RWPE1 (cell line): ENCODE results near the gene COL27A1.

Experiments
- CTCF ChIA-PET: fragments of 350-600 bp; sonication (Branson Sonifier 250); formaldehyde crosslinking; extraction: SDS; loops from one replicate; lab custom pipeline; 2021; lab: Yijun Ruan, JAX
- POLR2A ChIA-PET: fragments of 400-600 bp; formaldehyde crosslinking; extraction: SDS; loops from one replicate; lab custom pipeline; 2020; ENCODE audit warnings: antibody characterized with exemption; ENCODE audit not compliant: low non-redundant PET; lab: Yijun Ruan, JAX
- DNase-seq: peaks from one replicate; pipeline ENCODE4 v3.0.0; 2012; ENCODE audit warnings: low spot score
- H3K27ac ChIP-seq: fragments of 450-650 bp; 2 replicates; pipeline ENCODE4 v1.5.1; 2017
- TF ChIP-seq, protein P1 (sequence below): fragments of 450-650 bp; conservative IDR thresholded peaks from 2 replicates; pipeline ENCODE4 v1.5.1; 2017; ENCODE audit warnings: low read depth, mild to moderate bottlenecking

Gene COL27A1

DNA sequence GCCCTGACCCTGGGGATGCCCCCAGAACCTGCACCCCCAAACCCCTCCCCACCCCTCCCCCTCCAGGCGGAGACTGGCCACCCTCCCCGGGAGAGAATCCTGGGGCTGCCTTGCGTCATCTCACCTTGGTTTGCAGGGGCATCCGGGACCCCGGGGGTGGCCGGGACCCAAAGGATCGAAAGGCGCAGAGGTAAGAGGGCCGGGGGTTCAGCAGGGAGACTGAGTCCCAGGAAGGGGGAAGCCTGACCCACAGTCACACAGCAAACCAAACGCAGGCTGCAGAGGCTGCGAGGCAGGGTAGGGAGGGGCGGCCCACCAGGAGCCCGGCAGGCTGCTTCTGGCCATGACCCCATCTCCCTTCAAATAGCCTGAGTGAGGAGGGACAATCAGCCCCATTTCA is 133.8 kb downstream of the COL27A1 start:
- ChIA-PET CTCF (interaction anchor here (0.6 to 8.8 kb wide), 8 partner anchors 117 to 205 kb away, joined by 3 to 137 read pairs (median 4); partner anchors contain the start of gene COL27A1), POLR2A (no interaction called here)
- no peak for DNase-seq
- H3K27ac ChIP-seq = peak overlapping the region; percentile 85
- TF ChIP-seq, protein P1, sequence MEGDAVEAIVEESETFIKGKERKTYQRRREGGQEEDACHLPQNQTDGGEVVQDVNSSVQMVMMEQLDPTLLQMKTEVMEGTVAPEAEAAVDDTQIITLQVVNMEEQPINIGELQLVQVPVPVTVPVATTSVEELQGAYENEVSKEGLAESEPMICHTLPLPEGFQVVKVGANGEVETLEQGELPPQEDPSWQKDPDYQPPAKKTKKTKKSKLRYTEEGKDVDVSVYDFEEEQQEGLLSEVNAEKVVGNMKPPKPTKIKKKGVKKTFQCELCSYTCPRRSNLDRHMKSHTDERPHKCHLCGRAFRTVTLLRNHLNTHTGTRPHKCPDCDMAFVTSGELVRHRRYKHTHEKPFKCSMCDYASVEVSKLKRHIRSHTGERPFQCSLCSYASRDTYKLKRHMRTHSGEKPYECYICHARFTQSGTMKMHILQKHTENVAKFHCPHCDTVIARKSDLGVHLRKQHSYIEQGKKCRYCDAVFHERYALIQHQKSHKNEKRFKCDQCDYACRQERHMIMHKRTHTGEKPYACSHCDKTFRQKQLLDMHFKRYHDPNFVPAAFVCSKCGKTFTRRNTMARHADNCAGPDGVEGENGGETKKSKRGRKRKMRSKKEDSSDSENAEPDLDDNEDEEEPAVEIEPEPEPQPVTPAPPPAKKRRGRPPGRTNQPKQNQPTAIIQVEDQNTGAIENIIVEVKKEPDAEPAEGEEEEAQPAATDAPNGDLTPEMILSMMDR = no peak

DNA sequence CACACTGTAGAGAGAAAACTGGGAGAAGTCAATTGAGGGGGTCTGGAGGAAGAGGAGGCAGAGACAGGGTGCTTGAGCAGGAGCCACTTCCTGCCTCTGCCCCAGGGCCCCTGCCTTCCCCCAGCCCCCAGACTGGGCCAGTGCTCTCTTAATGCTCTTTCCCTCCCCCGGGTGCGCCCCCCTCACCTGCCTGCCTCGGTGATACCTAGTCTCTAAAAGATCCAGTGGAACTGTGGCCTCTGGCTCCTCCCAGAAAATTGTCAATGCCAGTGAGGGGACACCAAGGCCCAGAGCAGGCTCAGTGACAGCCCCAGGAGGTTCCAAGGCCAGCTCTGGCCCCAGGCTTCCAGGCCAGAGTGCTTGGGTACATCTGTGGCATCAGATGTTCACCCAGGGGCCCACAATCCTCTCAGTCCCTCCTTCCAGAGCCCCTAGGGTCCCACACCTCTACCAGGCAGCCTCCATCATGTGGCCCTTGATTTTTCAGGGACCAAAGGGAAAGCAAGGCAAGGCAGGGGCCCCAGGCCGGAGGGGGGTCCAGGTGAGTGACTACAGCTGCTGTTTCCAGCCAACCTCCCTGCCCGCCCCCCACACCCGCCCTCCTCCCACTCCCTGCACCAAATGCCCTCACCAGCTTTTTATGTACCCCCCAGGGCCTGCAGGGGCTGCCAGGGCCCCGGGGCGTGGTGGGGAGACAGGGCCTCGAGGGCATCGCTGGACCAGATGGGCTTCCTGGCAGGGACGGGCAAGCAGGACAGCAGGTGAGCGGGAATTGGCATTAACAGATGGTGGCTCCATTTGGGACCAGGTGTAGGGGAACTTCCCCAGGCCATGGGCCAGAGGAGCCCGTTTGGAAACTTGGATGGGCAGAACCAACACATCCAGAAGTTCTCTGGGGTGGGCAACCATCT is 134.5 kb downstream of the COL27A1 start:
- ChIA-PET CTCF (interaction anchor here (0.7 to 8.8 kb wide), 12 partner anchors 26 to 208 kb away, joined by 3 to 137 read pairs (median 6); partner anchors contain the start of gene COL27A1), POLR2A (no interaction called here)

DNA sequence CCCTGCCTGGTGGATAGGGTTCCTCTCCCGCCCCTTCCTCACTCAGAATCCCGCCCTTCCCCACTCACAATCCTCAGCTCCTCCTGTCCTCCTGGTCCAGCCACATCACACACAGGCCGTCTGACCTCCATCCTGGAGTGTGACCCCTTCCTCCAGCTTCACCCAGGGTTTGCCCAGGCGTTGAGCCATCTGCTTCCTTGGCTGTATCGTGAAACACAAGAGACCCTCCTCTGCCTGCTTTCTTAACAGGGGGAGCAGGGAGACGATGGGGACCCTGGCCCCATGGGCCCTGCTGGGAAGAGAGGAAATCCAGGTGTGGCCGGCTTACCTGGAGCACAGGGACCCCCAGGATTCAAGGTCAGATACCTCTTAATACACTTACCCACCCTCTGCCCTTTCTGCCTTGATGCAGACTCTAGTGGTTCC is 135.2 kb downstream of the COL27A1 start:
- TF ChIP-seq, protein P1 = no peak
- H3K27ac ChIP-seq = peak overlapping the region; percentile 85
- no peak for DNase-seq
- POLR2A ChIA-PET = no interaction called here
- CTCF ChIA-PET = interaction anchor here (0.6 to 8.8 kb wide), 44 partner anchors 9 to 766 kb away, joined by 3 to 137 read pairs (median 5); partner anchors contain the start of genes COL27A1 and KIF12

More for the DNA sequence above, 134.5 kb downstream of the COL27A1 start:
- DNase-seq = no peak
- peak overlapping the region; percentile 85 for H3K27ac ChIP-seq
- TF ChIP-seq, protein P1 = no peak

DNA sequence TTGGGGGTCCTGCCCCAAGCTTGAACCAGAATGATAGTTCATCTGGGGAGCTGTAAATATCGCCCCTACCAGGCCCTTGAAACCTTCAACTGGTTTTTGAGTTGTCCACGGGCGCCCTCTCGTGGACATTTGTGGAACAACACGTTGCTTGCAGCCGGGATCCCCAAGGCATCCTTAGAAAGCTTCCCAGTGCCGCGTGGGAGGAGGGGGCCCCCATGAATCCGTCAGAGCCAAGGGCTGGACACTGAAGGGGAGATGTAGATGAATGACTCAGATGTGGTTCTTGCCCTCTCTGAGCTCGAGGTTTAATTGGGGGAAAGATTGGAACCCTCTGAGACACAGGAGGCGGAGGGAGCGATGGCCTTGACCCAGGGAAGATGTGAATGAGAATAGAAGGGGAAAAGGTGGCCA is 135.7 kb downstream of the COL27A1 start:
- TF ChIP-seq, protein P1 = peak; percentile 98
- H3K27ac ChIP-seq = no peak overlapping the region
- ChIA-PET CTCF (interaction anchor here (0.5 to 8.8 kb wide), 60 partner anchors 9 to 1414 kb away, joined by 3 to 137 read pairs (median 4); partner anchors contain the start of genes COL27A1 and KIF12), POLR2A (no interaction called here)
- DNase-seq = peak; percentile 81

DNA sequence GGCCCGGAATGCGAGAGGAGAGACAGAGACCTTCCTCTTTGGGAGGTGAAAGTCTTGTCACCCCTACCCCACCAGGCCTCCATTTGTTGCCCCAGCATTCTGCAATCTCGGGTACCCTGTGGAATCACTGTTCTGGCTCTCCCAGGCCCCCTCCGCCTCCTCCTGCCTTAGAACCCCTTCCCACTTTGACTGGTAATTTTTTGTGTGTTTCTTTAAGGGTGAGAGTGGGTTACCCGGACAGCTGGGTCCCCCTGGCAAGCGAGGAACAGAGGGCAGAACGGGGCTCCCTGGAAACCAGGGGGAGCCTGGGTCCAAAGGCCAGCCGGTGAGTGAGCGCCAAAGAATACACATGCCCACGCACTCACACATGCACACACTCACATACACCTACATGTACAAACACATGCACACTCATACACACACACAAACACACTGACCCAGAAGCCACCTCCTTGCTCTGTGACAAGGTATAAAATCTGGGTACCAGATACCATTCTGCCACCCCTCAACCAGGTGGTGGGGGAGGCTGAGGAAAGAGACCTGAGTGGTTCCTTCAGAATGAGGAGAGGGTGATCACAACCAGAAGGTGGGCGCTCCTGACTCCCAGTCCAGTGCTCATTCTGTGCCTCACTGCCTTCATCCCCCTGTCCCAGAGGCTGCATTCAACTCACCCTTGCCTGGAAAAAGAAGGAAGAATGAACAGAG is 136.7 kb downstream of the COL27A1 start:
- DNase-seq = no peak
- TF ChIP-seq, protein P1 = no peak
- ChIA-PET CTCF (interaction anchor here (0.7 to 8.8 kb wide), 13 partner anchors 41 to 430 kb away, joined by 3 to 137 read pairs (median 6); partner anchors contain the start of genes COL27A1 and KIF12), POLR2A (no interaction called here)
- H3K27ac ChIP-seq = no peak overlapping the region

DNA sequence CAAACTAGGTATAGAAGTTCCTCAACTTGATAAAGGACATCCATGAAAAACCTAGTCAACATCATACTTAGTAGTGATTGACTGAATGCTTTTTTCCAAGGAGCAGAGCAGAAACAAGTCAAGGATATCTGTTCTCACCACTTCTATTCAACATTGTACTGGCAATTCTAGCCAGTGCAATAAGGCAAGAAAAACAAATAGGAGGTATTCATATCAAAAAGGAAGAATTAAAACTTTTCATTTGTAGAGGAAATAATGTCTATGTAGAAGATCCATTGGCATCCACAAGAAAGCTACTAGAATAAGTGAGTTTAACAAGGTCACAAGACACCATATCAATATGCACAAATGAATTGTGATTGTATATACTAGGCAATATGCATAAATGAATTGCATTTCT is 139.3 kb downstream of the COL27A1 start:
- ChIA-PET CTCF (interaction anchor here (8.8 kb wide), 1 partner anchor 138 kb away, joined by 137 read pairs; the partner anchor contains the start of gene COL27A1), POLR2A (no interaction called here)
- H3K27ac ChIP-seq = no peak overlapping the region
- no peak for DNase-seq
- TF ChIP-seq, protein P1 = no peak
